NCI-H146 treated with DMSO at 0.1 percent for 48 hours (cell line): ENCODE data around the gene BTBD6.

ENCODE experiments used
- DNase-seq: peaks from one replicate; lab custom pipeline; 2025; ENCODE audit not compliant: unreplicated experiment; lab: John Stamatoyannopoulos, UW

The BTBD6 gene

DNA sequence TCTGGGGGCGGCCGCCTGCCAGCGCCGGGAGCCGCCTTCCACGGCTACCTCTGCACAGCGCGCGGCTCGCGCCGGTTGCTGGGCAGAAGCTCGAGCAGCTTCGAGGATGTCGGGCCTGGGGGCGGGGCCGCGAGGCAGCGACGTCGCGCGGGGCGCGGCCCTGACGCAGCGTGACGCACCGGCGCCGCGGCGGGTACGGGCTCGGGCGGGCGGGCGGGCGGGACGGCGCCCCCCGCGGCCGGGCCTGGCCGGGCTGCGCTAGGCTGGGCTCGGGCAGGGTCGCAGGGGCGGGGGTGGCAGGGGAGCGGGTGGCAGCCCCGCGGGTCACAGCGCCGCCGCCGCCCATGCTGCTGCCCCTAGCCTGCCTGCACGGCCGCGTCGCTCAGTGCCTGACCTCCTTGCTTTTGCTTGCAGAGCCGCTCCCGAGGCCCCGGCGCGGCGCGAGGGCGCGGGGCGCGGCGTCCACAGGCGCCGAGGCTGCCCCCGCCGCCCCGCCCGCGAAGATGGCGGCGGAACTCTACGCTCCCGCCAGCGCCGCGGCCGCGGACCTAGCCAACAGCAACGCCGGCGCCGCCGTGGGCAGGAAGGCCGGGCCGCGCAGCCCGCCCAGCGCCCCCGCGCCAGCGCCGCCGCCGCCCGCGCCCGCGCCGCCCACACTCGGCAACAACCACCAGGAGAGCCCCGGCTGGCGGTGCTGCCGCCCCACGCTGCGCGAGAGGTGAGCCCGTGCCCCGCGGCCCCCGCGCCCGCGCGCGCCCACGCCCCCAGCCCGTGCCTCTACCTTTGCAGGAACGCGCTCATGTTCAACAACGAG, at the start of gene BTBD6:
TSS of gene BTBD6 (plus strand) at position 166 of the 814 bp plus-strand sequence. CDS start at position 345, 179 bp downstream.
- peak; percentile 83 for DNase-seq

- no peak for DNase-seq
Measured at GRCh38 chr14:105198588-105198987, 49.7 kb upstream of the BTBD6 start.

GRCh38 chr14:105199093-105199492, 49.2 kb upstream of the BTBD6 start:
- DNase-seq: no peak

DNA sequence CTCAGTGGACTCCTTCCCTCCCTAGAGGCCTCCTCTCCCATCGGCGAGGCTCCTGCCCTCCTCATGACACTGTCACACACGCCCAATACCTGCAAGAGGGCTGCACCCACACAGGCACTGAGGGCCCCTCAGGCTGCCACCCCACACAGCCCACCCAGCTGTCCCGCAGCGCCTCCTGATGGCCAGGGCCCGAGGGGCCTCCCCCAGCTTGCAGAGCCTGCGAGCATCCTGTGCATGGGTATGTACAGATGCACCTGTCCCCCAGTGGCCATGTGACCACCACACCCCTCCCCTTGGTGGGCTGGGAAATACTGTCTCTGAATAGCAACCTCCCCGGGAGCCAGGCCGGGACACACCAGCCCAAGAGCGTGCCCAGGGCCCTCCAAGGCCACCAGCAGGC, 48.3 kb upstream of the BTBD6 start:
- no peak for DNase-seq

DNA sequence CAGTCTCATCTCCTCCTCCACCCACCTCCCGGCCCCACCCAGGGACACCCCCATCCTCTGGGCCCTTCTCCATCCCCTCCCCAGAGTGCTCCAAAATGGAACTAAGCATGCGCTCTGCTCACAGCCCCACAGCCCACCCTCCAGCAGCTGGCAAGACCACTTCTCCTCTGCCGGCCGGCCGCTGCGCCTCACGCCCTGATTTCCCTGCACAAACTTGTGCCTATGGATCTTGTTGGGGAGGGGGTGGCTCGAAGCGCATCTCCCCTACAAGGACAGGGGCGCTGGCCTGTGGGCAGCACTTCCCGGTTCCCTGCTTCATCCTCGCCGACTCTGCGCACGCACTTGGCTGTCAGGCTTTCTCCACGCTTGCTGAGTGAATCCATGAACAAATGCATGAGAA, 47.7 kb upstream of the BTBD6 start:
- no peak for DNase-seq

DNA sequence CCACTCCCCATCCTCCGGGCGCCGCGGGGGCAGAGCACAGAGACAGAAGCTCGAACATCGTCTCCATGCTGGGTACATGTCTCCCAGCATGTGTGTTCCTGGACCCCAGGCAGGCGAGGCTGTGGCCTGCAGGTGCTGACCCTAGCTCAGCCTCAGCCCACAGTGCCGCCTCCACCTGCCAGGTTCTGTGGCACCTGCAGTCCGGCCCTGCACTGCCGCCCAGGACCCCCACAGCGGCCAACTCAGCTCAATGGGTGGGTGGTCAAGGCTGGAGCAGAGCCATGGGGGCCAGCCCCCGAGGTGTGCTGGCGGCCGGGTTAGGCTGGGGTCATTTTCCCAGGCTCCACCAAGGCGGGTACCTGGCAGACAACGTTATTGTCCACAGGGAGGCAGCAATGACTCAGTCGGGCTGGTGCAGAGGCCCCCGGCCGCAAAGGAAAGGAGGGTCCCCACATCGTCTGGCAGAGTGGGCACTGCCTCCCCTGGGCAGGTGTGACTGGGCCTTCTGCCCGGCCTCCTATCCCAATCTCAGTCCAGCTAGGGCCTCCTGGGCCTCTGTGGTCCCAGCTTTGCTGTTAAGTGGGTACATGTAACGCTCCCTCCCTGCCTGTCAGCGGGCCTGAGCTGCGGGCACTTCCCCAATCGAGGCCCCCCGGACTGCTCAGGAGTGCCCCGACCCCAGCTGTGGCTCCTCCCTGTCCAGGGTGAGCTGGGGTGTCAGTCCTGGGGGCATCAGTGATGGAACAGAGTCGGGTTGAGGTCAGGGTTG, 47.0 kb upstream of the BTBD6 start:
- DNase-seq: no peak

GRCh38 chr14:105201925-105202513, 46.3 kb upstream of the BTBD6 start:
- DNase-seq: no peak

DNA sequence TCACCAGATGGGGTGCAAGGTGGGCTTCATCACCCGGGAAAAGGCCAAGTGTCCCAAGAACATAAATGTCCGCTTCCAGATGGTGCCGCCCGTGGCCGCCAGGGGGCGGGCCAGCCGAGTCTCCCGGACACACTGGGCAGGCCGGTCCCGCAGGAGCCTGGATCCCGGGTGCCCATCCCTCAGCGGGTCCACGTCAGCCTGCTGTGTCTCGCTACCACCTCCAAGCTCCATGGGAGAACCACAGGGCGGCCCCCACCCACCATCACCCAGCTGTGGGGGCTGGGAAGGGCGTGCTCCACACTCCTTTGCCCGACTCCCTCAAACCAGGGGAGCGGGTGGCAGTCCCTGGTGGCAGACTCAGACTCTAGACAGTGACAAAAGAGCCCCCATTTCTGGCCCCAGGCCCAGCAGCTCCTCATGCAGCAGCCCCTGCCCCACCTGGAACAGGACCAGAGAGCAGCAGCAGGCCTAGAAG, 45.2 kb upstream of the BTBD6 start:
- DNase-seq: no peak

DNA sequence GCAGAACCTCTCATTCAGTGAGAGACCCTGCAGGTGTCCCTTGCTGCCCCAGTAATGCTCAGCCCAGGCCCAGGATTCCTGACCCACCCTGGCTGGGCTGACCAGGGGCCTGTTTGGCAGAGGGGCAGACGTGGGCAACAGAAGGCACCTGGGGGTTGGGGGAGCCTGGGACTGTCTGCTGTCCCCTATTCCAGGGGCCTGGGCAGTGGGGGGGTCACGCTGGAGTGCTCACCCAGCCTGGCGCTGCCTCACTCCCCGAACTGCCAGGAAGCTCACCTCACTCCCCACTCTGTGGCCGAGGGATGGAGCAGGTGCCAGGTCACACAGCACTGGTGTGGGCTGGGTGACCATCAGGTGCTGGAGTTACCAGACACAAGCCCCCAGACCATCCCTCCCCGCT, 44.6 kb upstream of the BTBD6 start:
- DNase-seq: no peak

- no peak for DNase-seq
Measured at GRCh38 chr14:105204206-105204930, 44.0 kb upstream of the BTBD6 start.

- DNase-seq: no peak
Measured at GRCh38 chr14:105204931-105205672, 43.2 kb upstream of the BTBD6 start.

DNA sequence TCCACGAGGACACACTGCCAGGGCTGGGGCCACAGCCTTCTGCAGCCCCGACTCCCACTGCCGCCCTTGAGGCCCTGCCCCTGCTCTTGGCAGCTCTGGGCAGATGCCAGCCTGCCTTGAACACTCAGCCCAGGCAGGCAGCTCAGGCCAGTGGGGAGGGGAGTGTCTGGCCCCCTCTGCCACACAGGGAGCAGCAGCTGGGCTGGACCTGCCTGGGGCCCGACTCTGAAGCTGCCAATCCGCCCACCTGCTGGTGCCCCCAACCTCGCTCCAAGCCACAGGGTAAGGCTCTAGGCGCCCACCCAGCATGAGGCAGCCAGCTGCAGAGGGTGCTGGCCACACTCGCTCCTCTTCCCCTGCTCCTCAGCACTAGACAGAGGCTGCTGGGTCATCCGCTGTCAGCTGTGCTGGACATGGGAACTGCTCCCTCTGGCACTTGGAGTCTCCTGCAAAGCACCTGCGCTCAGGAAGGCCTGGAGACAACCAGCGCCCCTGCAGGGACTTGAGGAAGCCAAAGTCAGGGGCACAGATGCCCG, 42.6 kb upstream of the BTBD6 start:
- DNase-seq: peak; percentile 38

DNA sequence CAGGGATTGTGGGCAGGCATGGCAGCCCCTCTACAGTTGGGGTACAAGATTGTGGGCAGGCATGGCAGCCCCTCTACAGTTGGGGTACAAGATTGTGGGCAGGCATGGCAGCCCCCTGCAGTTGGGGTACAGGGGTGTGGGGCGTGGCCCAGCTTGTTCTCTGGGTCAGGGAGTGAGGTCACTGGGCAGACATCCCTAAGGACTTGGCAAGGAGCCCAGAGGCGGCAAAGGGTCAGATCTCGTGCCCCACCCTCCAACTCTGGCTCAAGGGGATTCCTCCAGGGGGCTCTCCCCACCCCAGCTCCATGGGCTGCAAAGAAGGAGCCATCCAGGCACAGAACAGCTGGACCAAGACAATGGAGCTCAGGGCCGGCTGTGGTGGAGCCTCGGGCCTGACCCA, 41.5 kb upstream of the BTBD6 start:
- DNase-seq: no peak

- DNase-seq: no peak
Measured at GRCh38 chr14:105207460-105207901, 40.9 kb upstream of the BTBD6 start.

- DNase-seq: no peak
Measured at GRCh38 chr14:105207996-105208737, 40.2 kb upstream of the BTBD6 start.

GRCh38 chr14:105208738-105209075, 39.6 kb upstream of the BTBD6 start:
- DNase-seq: no peak

DNA sequence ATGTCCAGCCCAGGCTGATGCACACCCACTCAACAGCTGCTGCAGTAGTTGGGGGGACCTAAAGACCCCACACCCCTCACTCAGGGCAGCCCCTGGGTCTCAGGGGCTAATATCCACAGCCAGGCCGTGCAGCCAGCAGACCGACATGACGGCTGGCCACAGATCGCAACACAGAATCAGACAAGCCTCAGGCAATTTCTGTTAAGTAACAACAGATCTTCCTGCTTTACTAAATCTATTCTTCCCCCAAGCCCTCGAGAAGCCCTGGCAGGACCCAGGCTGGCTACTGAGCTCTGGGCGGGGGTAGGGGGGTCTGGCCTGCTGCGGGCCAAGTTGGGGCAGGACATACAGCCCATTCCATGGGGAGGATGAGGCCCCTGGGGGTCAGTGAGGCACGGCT, 39.2 kb upstream of the BTBD6 start:
- no peak for DNase-seq

DNA sequence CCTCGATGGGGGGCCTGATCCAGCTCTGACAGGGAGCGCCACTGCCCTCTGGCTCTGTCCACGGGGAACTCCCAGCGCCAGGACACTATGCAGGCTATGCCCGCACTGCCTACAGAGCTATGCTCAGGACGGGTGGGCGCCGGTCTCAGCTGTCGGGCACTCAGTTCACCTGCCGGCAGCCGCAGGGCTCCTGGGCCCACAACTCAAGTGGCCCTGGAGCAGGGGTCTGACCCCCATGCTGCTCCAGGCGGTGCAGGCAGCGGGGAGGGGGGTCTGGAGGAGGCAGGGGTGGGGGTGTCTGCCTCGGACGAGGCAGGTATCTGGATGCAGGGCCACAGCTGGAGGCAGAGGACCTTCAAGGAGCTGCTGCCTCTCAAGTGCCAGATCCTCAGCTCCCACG, 38.7 kb upstream of the BTBD6 start:
- no peak for DNase-seq

DNA sequence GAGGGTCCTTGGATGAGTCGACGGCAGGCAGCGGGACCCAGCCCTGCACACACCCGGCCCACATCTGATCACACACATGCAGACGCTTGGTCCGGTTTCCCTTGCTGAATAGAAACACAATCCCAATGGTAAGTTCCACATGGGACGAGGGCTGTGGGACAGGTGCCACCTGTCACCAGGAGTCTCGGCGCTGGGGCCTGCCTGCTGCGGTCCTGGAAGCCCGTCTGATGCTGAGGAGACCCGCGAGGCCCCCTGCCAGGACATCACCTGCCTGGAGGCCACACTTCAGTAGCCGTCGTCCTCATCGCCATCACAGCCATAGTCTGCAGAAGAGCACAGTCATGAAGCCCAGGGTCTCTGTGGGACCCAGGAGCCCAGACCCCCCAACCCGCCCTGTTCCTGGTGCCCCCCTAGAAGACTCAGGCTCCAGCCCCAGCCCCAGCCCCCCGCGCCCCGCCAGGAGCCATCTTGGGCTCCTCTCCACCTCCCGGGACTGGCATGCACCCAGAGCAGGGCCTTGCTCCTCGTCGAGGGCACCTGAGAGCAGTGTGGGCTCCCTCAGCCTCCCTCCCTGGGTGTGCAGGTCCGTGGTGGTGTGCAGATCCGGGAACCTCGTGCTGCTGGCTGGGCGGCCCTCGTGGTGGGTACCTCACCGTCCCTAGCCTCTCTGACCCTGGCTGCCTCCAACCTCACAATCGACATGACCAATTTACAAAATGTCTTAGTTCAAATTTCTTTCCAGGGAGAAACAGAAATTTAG, 37.9 kb upstream of the BTBD6 start:
- no peak for DNase-seq
